Hematopoietic multipotent progenitor cell (in vitro differentiated cells): ENCODE results near the gene TNN. TPM values are rescaled to one million over a fixed set of nuclear protein-coding genes. Genes with fewer than 3 reads are reported as not detected.
"Not testable (repeated sequence)": the region's sequence is repeated elsewhere in the genome, so short reads cannot be mapped to it uniquely, and the experiment has no call there.

Source experiments
- DNase-seq, 3 donors: peaks; one replicate each; pipeline ENCODE4 v3.0.0-alpha.2; 2011 to 2015; ENCODE audit warnings: low read depth in 2 of 3, low spot score in 2 of 3
- total RNA-seq: library from RNA; depleted of rRNA; stranded (reverse); fragments of >200 nt; gene quantifications from one replicate; pipeline ENCODE4 v1.2.3, GENCODE V29; 2012

Gene TNN
- total RNA-seq = not detected

- no peak for DNase-seq
Measured at GRCh38 chr1:175067362-175068106, at the start of gene TNN. TNN (plus strand) TSS chr1:175067833; CDS start chr1:175077419, 9,586 bp downstream.

DNA sequence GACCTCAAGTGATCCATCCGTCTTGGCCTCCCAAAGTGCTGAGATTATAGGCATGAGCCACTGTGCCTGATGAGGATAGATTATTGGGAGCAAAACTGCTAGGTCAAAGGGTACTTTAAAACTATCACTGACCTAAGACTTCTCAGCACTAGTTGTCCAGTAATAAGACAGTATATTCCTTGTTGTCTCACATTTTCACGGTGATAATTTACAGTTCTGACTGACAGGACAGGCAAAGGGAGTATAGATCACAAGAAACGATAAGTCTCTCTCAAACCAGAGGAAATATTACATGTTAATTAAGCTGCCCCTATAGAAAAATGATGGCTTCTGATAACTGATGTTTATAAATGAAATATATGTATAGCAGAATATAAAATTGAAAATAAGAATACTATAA, 48.1 kb upstream of the TNN start:
- no peak for DNase-seq

GRCh38 chr1:175023043-175023921, 44.4 kb upstream of the TNN start, which contains the start of gene MRPS14:
MRPS14 (minus strand) TSS chr1:175023425; CDS start chr1:175023408, 17 bp downstream.
- peak; percentile 97 to 99 (median 99) for DNase-seq

DNA sequence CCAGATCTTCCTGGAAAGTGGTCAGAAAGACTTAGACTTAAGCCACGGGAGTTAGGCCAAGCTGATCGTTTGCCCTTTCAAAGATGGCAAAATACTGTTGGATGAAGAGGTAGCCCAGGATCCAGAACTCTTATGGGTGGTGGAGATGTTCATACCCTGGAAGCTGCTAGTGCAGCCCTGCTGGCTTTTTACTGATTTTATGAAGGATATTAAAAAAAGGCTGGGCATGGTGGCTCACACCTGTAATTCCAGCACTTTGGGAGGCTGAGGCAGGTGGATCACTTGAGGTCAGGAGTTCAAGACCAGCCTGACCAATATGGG, 43.8 kb upstream of the TNN start:
- not testable (repeated sequence) for DNase-seq

- no peak for DNase-seq
Measured at GRCh38 chr1:175024773-175025172, 42.9 kb upstream of the TNN start.

- DNase-seq = no peak
Measured at GRCh38 chr1:175033953-175034352, 33.7 kb upstream of the TNN start.

DNA sequence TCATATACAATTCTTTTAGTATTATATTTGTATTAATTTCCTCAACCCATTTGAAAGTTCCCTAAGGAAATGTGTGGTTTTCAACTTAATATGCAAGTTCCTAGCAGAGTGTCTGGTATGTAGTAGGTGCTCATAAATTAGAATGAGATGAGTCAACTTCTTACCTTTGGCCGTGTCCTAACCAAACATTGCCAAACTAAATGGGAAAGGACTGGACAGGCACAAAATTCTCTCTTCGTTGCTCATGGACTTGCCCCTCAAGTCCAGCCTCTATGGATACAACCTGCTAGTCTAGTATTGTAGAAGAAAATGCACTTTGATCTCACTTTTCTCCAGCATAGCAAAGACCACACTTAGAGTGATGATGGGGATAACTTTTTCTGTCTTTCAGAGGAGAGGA, 32.9 kb upstream of the TNN start:
- DNase-seq = no peak

DNA sequence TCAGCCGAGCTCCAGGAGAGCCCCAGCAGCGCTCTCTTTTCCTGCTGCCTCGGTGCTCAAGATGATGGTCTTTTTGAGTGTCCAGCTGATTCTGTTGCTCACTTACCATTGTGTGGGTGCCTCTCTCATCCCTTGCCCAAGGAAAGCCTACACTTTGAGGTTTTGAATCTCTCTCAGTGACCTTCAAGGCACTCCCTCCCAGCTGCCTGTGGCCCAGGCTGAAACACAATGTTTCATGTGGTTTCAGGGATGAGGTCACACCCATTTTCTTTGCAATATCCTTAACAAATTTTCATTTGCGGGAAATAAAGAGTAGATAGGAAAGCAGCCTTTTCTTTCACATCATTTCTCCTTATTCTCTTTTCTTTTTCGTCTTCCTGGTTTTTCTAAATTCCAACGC, 31.8 kb upstream of the TNN start:
- DNase-seq = no peak

DNA sequence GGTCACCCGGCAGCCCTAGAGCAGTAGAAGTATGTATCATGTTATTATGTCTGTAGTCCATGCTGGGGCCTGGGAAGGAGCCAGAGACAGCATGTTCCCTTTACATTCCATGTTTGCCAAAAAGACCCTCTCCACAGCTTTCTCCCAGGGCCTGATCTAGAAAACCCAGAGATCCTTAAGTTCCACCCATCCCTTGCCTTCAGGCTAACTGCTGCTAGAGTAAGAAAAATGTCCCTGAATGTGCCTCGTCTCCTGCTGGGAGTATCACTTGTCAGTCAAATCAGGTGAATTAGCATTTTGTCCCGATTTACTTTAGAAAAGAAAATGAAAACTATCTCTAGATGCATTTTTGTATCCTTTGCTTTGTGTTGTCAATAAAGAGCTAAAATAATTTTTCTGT, 31.2 kb upstream of the TNN start:
- DNase-seq = no peak

DNA sequence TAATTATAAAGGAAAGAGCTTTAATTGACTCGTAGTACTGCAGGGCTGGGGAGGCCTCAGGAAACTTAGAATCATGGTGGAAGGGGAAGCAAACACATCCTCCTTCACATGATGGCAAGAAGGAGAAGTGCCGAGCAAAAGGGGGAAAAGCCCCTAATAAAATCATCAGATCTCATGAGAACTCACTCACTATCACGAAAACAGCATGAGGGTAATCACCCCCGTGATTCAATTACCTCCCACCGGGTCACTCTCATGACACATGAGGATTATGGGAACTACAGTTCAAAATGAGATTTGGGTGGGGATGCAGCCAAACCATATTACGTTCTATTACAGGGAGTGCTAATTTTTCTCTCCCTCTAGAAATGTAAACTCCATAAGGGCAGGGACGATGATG, 30.2 kb upstream of the TNN start:
- no peak for DNase-seq

DNA sequence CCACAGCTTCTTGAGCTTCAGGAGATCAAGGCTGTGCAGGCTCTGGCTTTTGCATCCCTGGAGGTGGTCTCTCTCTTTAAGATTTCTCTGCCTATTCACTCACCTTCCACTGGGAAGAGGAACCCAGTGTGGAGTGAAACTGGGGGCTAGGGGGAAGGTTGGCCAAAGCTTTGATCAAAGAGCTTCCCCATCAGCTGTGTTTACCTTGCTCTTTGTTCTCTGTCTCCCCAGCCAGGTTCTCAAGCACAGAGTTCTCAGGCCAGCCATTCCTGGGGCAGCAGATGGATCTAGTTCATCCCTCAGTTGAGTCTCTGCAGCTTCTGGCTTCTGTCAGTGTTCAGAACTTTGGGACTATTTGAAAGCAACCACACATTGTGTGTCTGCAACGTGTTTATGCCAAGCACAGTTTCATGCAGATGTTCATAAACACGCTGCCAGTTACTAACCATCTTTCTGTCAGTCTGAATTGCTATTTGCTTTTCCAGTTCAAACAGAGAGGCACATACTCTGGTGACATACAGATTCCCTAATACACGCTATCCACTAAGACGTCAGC, 27.2 kb upstream of the TNN start:
- DNase-seq = no peak

DNA sequence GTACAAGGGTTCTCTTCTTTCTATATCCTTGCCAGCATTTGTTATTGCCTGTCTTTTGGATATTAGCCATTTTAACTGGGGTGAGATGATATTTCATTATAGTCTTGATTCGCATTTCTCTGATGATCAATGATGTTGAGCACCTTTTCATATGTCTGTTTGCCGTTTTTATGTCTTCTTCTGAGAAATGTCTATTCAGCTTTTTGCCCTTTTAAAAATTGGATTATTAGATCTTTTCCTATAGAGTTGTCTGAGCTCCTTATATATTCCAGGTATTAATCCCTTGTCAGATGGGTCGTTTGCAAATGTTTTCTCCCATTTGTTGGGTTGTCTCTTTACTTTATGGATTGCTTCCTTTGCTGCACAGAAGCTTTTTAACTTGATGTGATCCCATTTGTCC, 25.0 kb upstream of the TNN start:
- DNase-seq = no peak

DNA sequence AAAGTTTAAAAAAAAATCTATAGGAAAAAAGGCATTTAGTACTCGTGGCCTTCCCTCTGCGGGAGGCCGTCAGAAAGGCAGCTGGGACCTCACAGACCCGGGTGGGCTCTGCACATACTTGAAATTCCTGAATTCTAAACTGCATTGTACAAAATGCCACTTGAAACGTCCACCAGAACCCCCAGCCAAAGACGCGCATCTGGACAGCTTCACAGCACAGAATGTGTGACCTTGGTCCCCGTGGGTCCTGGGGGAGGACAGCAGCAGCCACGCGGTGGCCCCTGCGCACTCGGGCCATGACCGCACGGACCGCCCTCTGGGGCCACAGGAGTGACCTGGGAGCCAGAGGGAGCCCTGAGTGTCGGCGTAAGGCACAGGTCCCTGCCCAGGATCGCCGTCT, 23.8 kb upstream of the TNN start:
- no peak for DNase-seq

- not testable (repeated sequence) for DNase-seq
Measured at GRCh38 chr1:175044591-175044990, 23.0 kb upstream of the TNN start.

- no peak for DNase-seq
Measured at GRCh38 chr1:175045097-175045496, 22.5 kb upstream of the TNN start.

GRCh38 chr1:175045519-175045918, 22.1 kb upstream of the TNN start:
- DNase-seq = no peak

DNA sequence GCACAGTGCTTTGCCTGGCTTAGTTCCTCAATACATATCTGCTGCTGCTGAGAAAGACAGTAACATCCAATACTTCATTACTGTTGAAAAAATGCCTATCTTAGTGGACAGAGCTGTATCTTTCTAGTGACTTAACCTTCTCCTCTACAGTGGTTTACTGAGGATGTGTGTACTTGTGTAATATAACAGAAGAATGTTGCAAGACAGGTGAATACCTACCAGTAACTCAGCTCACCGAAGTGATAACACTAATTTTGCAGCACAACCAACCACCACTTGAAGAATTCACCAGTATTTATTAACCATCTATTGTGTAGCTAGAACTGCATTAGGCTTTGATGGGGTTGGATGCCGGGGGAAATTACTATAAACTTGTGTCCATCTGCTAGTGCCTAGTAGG, 16.6 kb upstream of the TNN start:
- DNase-seq = no peak

- no peak for DNase-seq
Measured at GRCh38 chr1:175054736-175055135, 12.9 kb upstream of the TNN start.

DNA sequence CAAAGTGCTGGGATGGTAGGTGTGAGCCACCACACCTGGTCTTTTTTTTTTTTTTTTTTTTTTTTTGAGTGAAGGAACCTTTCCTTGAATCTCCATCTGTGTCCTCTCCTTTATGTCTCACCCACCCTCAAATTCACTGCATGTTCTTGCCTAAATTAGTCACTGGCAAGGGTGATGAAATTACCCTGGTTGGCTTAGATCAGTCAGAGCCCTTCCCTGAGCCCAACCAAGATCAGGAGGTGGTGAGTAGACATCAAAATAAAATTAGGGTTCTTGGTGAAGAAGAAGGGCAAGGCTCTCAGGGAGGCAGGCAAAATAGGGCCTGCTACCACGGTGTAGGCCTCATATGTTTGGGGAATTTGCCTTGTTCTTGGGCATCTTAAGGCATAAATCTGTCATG, 5.3 kb upstream of the TNN start:
- no peak for DNase-seq

- no peak for DNase-seq
Measured at GRCh38 chr1:175062858-175063257, 4.8 kb upstream of the TNN start.

DNA sequence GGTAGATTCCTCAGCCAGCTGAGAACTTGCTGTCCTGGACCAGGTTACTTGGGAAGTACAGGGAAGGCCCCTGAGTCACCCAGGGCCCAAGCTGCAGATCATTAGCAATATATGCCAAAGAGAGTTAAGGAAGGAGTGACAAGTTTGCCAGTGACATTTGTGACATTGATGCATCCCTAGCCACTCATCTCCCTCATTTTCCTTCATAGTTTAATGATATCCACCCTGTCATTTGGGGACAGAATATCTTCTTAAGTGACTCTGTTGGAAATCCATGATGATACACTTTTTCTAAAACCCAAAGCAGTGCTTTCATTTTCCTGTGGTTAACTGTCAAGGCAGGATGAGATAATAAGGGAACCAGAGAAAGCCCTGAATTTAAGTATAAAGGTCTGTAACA, 3.2 kb downstream of the TNN start:
- no peak for DNase-seq
